H1 (cell line): Measurements from ENCODE around the gene ISCA2. TPM values are rescaled to one million over a fixed set of nuclear protein-coding genes. Genes with fewer than 3 reads are reported as not detected.

ENCODE experiments used
- ASH2L ChIP-seq: fragments of 200-600, 300-600 bp; sonication (generic); IDR thresholded peaks from one replicate; pipeline ENCODE4 v1.7.1; 2017; ENCODE audit warnings: low read length
- CBX8 ChIP-seq: fragments of 300-800, 300-1000 bp; sonication (generic); IDR thresholded peaks from 2 replicates; pipeline ENCODE4 v1.7.1; 2016; ENCODE audit warnings: low read depth, low read length, borderline replicate concordance
- CEBPB ChIP-seq: IDR thresholded peaks from 2 replicates; pipeline ENCODE4 v1.6.1; 2012; ENCODE audit warnings: low read depth, low read length
- CHD1 ChIP-seq: IDR thresholded peaks from 2 replicates; pipeline ENCODE4 v1.6.1; 2012; ENCODE audit warnings: low read depth, low read length, improper control_type of control experiment
- CTBP2 ChIP-seq: IDR thresholded peaks from 2 replicates; pipeline ENCODE4 v1.7.0; 2011; ENCODE audit warnings: borderline replicate concordance, mild to moderate bottlenecking, moderate library complexity, mixed read lengths, low read length; ENCODE audit not compliant: insufficient read depth, insufficient read length
- HDAC2 ChIP-seq, 2 experiments: fragments of 300-600 bp in 1 of 2; sonication (generic) in 1 of 2; IDR thresholded peaks; 2 replicates each; pipeline ENCODE4 v1.6.1; 2011 to 2012; ENCODE audit warnings: low read depth in 2 of 2, low read length in 2 of 2, mild to moderate bottlenecking in 2 of 2, moderate library complexity in 2 of 2, borderline replicate concordance in 1 of 2, inconsistent platforms in 1 of 2
- JUN ChIP-seq: IDR thresholded peaks from 2 replicates; pipeline ENCODE4 v1.6.1; 2011; ENCODE audit warnings: low read depth, mild to moderate bottlenecking, improper control_type of control experiment, low read length
- JUND ChIP-seq: IDR thresholded peaks from 2 replicates; pipeline ENCODE4 v1.6.1; 2011; ENCODE audit warnings: mild to moderate bottlenecking, improper control_type of control experiment, low read length
- KDM1A ChIP-seq: fragments of 200-600, 300-600 bp; sonication (generic); IDR thresholded peaks from 2 replicates; pipeline ENCODE4 v1.7.1; 2016; ENCODE audit warnings: mild to moderate bottlenecking, low read length, borderline replicate concordance
- MAX ChIP-seq: IDR thresholded peaks from 2 replicates; pipeline ENCODE4 v1.6.1; 2012; ENCODE audit warnings: inconsistent platforms
- RAD21 ChIP-seq, 2 experiments: IDR thresholded peaks in 1 of 2; conservative IDR thresholded peaks in 1 of 2; 2 replicates each; pipeline ENCODE4 v1.6.1; 2011; ENCODE audit warnings: low read depth in 2 of 2, low read length in 2 of 2, improper control_type of control experiment in 1 of 2, inconsistent platforms in 1 of 2, mild to moderate bottlenecking in 1 of 2, moderate library complexity in 1 of 2
- RBBP5 ChIP-seq: IDR thresholded peaks from 2 replicates; pipeline ENCODE4 v1.7.1; 2012; ENCODE audit warnings: low read depth, mild to moderate bottlenecking, inconsistent platforms, low read length, moderate library complexity, borderline replicate concordance
- RFX5 ChIP-seq: IDR thresholded peaks from 2 replicates; pipeline ENCODE4 v1.6.1; 2011; ENCODE audit warnings: low read depth, low read length, improper control_type of control experiment, borderline replicate concordance
- RNF2 ChIP-seq: fragments of 200-900, 300-1000 bp; sonication (generic); IDR thresholded peaks from 2 replicates; pipeline ENCODE4 v1.7.1; 2016; ENCODE audit warnings: borderline replicate concordance, low read depth, mild to moderate bottlenecking, antibody characterized with exemption, low read length; ENCODE audit not compliant: poor library complexity, severe bottlenecking; ENCODE audit errors: missing control alignments
- SAP30 ChIP-seq: fragments of 300-600 bp; sonication (generic); IDR thresholded peaks from 2 replicates; pipeline ENCODE4 v1.7.1; 2012; ENCODE audit warnings: low read length, moderate library complexity, mild to moderate bottlenecking, inconsistent platforms; ENCODE audit not compliant: insufficient read depth, insufficient replicate concordance
- SIN3A ChIP-seq, 2 experiments: IDR thresholded peaks in 1 of 2; conservative IDR thresholded peaks in 1 of 2; 2 replicates each; pipeline ENCODE4 v1.6.1; 2011 to 2012; ENCODE audit warnings: low read length in 2 of 2, improper control_type of control experiment in 1 of 2, low read depth in 1 of 2, mild to moderate bottlenecking in 1 of 2
- SP2 ChIP-seq: IDR thresholded peaks from 2 replicates; pipeline ENCODE4 v1.6.1; 2012; ENCODE audit warnings: mild to moderate bottlenecking, low read length, inconsistent platforms
- SP4 ChIP-seq: IDR thresholded peaks from 2 replicates; pipeline ENCODE4 v1.6.1; 2012; ENCODE audit warnings: low read length, inconsistent platforms
- SUZ12 ChIP-seq: fragments of 200-600 bp; sonication (generic); IDR thresholded peaks from 2 replicates; pipeline ENCODE4 v1.6.1; 2012; ENCODE audit warnings: mild to moderate bottlenecking, inconsistent platforms, low read length, moderate library complexity, mixed read lengths
- TBP ChIP-seq: IDR thresholded peaks from 2 replicates; pipeline ENCODE4 v1.6.1; 2011; ENCODE audit warnings: low read depth, low read length, improper control_type of control experiment
- TEAD4 ChIP-seq: IDR thresholded peaks from 2 replicates; pipeline ENCODE4 v1.6.1; 2012; ENCODE audit warnings: low read depth, low read length, inconsistent platforms, mixed read lengths
- YY1 ChIP-seq: IDR thresholded peaks from 2 replicates; pipeline ENCODE4 v1.6.1; 2011; ENCODE audit warnings: low read depth, mild to moderate bottlenecking, low read length
- polyA plus RNA-seq, 7 experiments: library from polyadenylated mRNA; depleted of rRNA in 3 of 7; stranded (reverse) in 5 of 7; unstranded in 2 of 7; fragments of >200 nt in 5 of 7; fragments of 200-250 nt in 2 of 7; gene quantifications; 1 replicate in 5 of 7; 2 replicates in 1 of 7; 4 replicates in 1 of 7; pipeline versions ENCODE4 v1.2.1 to v1.2.3, GENCODE V29; 2011 to 2013; ENCODE audit warnings: missing spikeins in 2 of 7, mixed read lengths in 2 of 7
- total RNA-seq: library from RNA; stranded (reverse); fragmentation: NEBNext Ultra II Directional; extraction: Animal tissue kit (Norgen Biotek cat#: 25700); gene quantifications from 2 replicates; pipeline ENCODE4 v1.2.1, GENCODE V29; 2021
- TF ChIP-seq, protein P1 (sequence below): IDR thresholded peaks from 2 replicates; pipeline ENCODE4 v1.6.1; 2011; ENCODE audit warnings: low read length, improper control_type of control experiment

The ISCA2 gene
- total and polyA plus RNA-seq, 2 of the 8 experiments (the other 6 are each of a cell fraction or from before 2014, with no cell fraction given) = 43.5 to 78.6 TPM

- no peak for TF ChIP-seq CHD1
- TF ChIP-seq SP2 = no peak
- no peak for TF ChIP-seq RNF2
- TF ChIP-seq RBBP5 = peak; percentile 53; the same call in 1 of the 2 replicates
- no peak for TF ChIP-seq SP4
- TF ChIP-seq CBX8 = no peak
- peak; percentile 87 for TF ChIP-seq ASH2L
- TF ChIP-seq YY1 = 0 out of 2 replicates have a peak, but pooled peaks have one; percentile 52
- no peak for TF ChIP-seq KDM1A
- TF ChIP-seq TBP = no peak
- TF ChIP-seq SUZ12 = no peak
- no peak for TF ChIP-seq SAP30
- no peak for TF ChIP-seq RFX5
- TF ChIP-seq, protein P1, sequence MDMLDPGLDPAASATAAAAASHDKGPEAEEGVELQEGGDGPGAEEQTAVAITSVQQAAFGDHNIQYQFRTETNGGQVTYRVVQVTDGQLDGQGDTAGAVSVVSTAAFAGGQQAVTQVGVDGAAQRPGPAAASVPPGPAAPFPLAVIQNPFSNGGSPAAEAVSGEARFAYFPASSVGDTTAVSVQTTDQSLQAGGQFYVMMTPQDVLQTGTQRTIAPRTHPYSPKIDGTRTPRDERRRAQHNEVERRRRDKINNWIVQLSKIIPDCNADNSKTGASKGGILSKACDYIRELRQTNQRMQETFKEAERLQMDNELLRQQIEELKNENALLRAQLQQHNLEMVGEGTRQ = no peak
- TF ChIP-seq RAD21 (IDR thresholded peaks at IDR 0.05 in 1 of 2, conservative IDR thresholded peaks at IDR 0.05 in 1 of 2; ENCODE audit: low read depth in 2 of 2, low read length in 2 of 2) = peak; percentile 76 to 85
- no peak for TF ChIP-seq CEBPB
- no peak for TF ChIP-seq JUND
- 0 out of 4 replicates have a peak, but pooled peaks of 1 of the 2 experiments have one; percentile 42 for TF ChIP-seq HDAC2 (IDR thresholded peaks at IDR 0.05; ENCODE audit: borderline replicate concordance in 1 of 2, low read depth in 2 of 2, low read length in 2 of 2)
- no peak for TF ChIP-seq CTBP2
- peak; percentile 86 for TF ChIP-seq MAX
- 0 out of 2 replicates have a peak, but pooled peaks have one; percentile 16 for TF ChIP-seq JUN
- TF ChIP-seq SIN3A (conservative IDR thresholded peaks at IDR 0.05 in 1 of 2, IDR thresholded peaks at IDR 0.05 in 1 of 2; ENCODE audit: low read depth in 1 of 2, low read length in 2 of 2) = peak in 1 of 2 experiments; percentile 55; a peak in 1 of 4 replicates
- no peak; the same call in 1 of the 2 replicates for TF ChIP-seq TEAD4
Observed at GRCh38 chr14:74501135-74501614, 7.6 kb downstream of the ISCA2 start (continued).
